ENCODE results near the gene NUAK2. TPM values are rescaled to one million over a fixed set of nuclear protein-coding genes. Genes with fewer than 3 reads are reported as not detected.

NUAK2 gene
- total RNA-seq, 6 experiments from 2014 or later: 6.3 to 8.2 (median 7.3) TPM

DNA sequence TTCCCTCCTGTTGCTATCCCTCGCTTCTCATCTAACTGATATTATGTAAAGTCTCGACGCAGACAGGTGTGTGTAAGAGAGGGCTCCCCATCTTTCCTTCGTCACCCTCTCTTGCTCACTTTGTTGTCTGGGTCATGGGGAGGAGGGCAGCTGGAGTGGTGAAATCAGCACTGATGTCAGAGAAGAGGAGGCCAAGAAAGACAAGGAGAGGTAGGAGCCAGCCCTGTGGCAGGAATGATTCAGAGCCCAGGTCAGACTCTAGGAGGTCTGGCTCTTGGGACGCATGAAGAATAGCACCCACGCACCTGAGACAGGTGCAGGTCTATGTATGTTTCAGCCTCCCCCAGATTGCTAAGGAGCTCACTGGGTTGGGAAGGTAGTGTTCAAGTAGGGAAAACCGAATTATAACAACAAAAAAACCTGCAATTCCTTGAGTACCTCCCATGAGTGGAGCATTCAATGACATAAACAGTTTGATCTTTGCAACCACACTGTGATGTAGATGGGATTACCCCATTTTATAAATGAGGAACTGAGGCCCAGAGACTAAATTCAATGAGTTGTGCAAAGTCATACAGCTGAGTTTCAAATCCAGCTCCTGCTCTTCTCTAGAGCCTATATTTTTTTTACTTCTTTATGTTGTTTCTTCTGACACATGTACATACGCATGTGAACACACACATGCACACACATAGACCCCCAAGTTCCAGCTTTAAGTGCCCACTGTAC is 10.4 kb downstream of the NUAK2 start:
- no peaks in the 10 kb centered on the region for H3K9me3 Mint-ChIP-seq
- TF ChIP-seq, protein P1, sequence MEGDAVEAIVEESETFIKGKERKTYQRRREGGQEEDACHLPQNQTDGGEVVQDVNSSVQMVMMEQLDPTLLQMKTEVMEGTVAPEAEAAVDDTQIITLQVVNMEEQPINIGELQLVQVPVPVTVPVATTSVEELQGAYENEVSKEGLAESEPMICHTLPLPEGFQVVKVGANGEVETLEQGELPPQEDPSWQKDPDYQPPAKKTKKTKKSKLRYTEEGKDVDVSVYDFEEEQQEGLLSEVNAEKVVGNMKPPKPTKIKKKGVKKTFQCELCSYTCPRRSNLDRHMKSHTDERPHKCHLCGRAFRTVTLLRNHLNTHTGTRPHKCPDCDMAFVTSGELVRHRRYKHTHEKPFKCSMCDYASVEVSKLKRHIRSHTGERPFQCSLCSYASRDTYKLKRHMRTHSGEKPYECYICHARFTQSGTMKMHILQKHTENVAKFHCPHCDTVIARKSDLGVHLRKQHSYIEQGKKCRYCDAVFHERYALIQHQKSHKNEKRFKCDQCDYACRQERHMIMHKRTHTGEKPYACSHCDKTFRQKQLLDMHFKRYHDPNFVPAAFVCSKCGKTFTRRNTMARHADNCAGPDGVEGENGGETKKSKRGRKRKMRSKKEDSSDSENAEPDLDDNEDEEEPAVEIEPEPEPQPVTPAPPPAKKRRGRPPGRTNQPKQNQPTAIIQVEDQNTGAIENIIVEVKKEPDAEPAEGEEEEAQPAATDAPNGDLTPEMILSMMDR (IDR thresholded peaks at IDR 0.05): no peak
- H3K27ac Mint-ChIP-seq: no peak overlapping the region
- no peak for DNase-seq
- H3K36me3 Mint-ChIP-seq (ENCODE audit: low read depth): peaks cover 40% of the 10 kb centered on the region
- no peak overlapping the region for H3K4me3 Mint-ChIP-seq
- H3K4me1 Mint-ChIP-seq (ENCODE audit: low read depth): peaks cover 31% of the 10 kb centered on the region
- no peaks in the 10 kb centered on the region; the same call in 1 of the 2 replicates for H3K27me3 Mint-ChIP-seq (ENCODE audit: insufficient read depth)

DNA sequence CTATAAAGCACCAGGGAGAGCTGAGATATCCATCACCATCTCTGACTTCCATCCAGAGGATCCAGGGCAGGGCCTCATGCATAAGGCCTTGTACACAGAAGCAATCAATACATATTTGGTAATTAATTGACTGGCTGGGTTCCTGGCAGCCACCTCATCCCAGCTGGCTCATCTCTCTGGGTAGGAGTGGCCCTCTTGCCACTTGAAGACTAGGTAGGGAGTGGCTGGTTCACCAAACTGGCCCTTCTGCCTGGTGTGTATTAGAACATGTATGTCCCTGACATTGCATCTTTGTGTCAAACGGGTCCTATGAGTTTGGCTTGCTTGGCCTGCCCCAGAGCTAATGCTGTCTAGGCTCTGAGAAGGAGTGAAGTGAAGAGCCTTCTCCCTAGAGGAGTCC is 11.8 kb downstream of the NUAK2 start:
- DNase-seq: no peak
- no peak overlapping the region for H3K27ac Mint-ChIP-seq
- H3K27me3 Mint-ChIP-seq (ENCODE audit: insufficient read depth): no peaks in the 10 kb centered on the region; the same call in 1 of the 2 replicates
- H3K4me1 Mint-ChIP-seq (ENCODE audit: low read depth): peaks cover 30% of the 10 kb centered on the region
- no peaks in the 10 kb centered on the region for H3K9me3 Mint-ChIP-seq
- peaks cover 50% of the 10 kb centered on the region for H3K36me3 Mint-ChIP-seq (ENCODE audit: low read depth)
- TF ChIP-seq, protein P1 (IDR thresholded peaks at IDR 0.05): no peak
- H3K4me3 Mint-ChIP-seq: no peak overlapping the region

DNA sequence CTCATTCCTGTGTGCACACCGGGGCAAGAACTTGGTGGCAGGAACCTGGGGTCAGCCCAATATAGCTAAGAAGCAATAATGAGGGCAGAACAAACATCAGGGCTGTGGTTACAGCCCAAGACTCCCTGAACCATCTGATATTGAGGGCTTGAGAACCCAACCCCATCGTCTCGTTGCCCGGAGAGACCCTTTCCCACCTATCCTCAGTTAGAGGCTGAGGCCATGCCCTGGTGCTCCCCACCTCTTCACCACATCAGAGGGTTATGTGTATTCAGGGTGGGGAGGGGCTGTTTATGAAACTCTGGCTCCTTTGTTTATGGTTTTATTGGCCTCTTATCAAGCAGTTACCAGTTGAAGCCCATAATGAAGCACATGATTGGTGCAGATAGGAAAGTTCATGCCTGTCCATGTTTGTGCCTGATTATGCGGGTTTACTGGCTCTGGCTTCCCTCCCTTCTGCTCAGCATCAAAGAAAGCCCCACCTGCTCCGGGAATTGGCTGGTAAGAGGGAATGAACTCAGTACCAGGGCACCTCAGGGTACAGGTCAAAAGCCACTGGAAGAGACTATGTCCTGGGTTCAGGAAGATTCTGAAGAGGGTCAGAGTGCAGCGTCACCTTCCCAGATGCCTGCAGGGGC is 14.5 kb downstream of the NUAK2 start:
- TF ChIP-seq, protein P1 (IDR thresholded peaks at IDR 0.05): no peak
- no peak for DNase-seq
- Mint-ChIP-seq H3K27me3 (ENCODE audit: insufficient read depth) (no peaks in the 10 kb centered on the region; the same call in none of the 2 replicates), H3K4me1 (ENCODE audit: low read depth) (peaks cover 17% of the 10 kb centered on the region), H3K36me3 (ENCODE audit: low read depth) (peaks cover 59% of the 10 kb centered on the region), H3K27ac (no peak overlapping the region), H3K9me3 (no peaks in the 10 kb centered on the region), H3K4me3 (no peak overlapping the region)

DNA sequence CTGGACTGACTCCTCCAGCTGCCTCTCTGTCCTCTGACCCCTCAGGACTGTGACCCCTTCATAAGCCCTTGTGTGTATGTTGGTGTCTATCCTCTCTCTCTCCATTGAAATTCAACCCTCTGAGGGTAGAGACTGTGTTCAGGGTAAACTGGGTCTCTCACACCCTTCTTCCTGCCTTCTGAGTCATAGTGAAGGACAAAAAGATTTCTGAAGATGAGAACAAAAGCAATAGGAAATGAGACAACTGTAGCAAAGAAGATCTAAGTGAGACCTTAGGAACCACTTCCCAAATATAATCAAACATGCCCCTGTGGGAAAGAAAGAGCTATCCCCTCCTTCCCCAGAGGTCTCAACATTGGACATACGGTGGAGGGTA is 16.9 kb downstream of the NUAK2 start:
- peaks cover 4% of the 10 kb centered on the region for H3K27me3 Mint-ChIP-seq (ENCODE audit: insufficient read depth)
- TF ChIP-seq, protein P1 (IDR thresholded peaks at IDR 0.05): no peak
- no peaks in the 10 kb centered on the region for H3K9me3 Mint-ChIP-seq
- H3K4me3 Mint-ChIP-seq: no peak overlapping the region
- H3K4me1 Mint-ChIP-seq (ENCODE audit: low read depth): peaks cover 41% of the 10 kb centered on the region
- no peak for DNase-seq
- H3K36me3 Mint-ChIP-seq (ENCODE audit: low read depth): peaks cover 37% of the 10 kb centered on the region
- peak overlapping the region; percentile 75 for H3K27ac Mint-ChIP-seq

DNA sequence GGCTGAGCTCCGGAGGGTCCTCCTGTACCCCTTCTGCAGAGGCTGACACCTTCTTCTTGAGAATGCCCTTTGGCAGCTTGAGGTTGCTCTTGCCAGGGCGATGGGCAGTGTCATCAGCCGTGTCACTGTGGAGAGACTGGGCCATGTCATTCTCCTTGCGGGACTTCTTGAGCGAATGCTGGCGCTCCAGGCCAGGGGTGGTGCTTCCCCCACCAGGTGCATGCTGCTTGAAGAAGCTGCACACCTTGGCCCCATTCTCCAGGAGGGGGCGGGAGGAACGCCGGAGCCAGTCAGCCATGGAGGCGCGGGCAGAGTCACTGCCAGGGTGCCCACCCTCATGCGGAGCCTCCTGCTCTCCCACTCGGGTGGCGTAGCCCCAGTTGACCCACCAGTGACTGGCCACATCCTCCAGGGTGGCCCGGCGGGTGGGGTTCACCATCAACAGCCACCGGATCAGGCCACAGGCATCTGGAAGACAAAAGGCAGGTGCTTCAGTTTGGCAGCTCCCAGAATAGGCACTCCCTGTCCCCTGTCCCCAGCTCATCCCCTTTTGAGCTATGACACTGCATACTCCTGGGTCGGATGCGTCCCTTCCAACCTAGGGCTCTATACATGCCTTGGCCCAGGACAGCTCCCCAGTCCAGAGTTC is 17.4 kb downstream of the NUAK2 start:
- H3K36me3 Mint-ChIP-seq (ENCODE audit: low read depth): peaks cover 34% of the 10 kb centered on the region
- peak overlapping the region; percentile 75 for H3K27ac Mint-ChIP-seq
- H3K4me3 Mint-ChIP-seq: no peak overlapping the region
- H3K27me3 Mint-ChIP-seq (ENCODE audit: insufficient read depth): peaks cover 4% of the 10 kb centered on the region
- no peak for DNase-seq
- peaks cover 46% of the 10 kb centered on the region for H3K4me1 Mint-ChIP-seq (ENCODE audit: low read depth)
- TF ChIP-seq, protein P1 (IDR thresholded peaks at IDR 0.05): no peak
- H3K9me3 Mint-ChIP-seq: no peaks in the 10 kb centered on the region
